Gastrocnemius medialis (tissue), 4 donors: ENCODE measurements around the gene RAX. TPM values are rescaled to one million over a fixed set of nuclear protein-coding genes. Genes with fewer than 3 reads are reported as not detected.

Source experiments
- ATAC-seq, 2 donors: fragments of 150-250 bp; one replicate each; pipeline ENCODE4 v1.9.1; 2016
- DNase-seq, 2 donors: peaks; one replicate each; pipeline ENCODE4 v3.0.0-alpha.2; 2019
- H3K27ac ChIP-seq, 4 donors: fragments of 200-600 bp; sonication (generic); 1 replicate in 1 of 4; 2 replicates in 3 of 4; pipeline ENCODE4 v1.5.1; 2016 to 2018; ENCODE audit warnings: mild to moderate bottlenecking in 2 of 4, moderate library complexity in 1 of 4
- H3K27me3 ChIP-seq, 3 donors: fragments of 200-600 bp; sonication (generic) in 2 of 3; 1 replicate in 1 of 3; 2 replicates in 2 of 3; pipeline versions ENCODE4 v1.5.1 to v1.6.0; 2016 to 2019; ENCODE audit warnings: mild to moderate bottlenecking in 1 of 3, moderate library complexity in 1 of 3
- H3K36me3 ChIP-seq, 2 donors: fragments of 200-600 bp; sonication (generic) in 1 of 2; one replicate each; pipeline ENCODE4 v1.5.1; 2017 to 2018
- H3K4me1 ChIP-seq, 2 donors: fragments of 200-600 bp; sonication (generic) in 1 of 2; one replicate each; pipeline ENCODE4 v1.5.1; 2016 to 2017; ENCODE audit warnings: mild to moderate bottlenecking in 2 of 2
- H3K4me3 ChIP-seq, 4 donors: fragments of 200-600 bp; sonication (generic) in 3 of 4; 1 replicate in 1 of 4; 2 replicates in 3 of 4; pipeline ENCODE4 v1.5.1; 2016 to 2019; ENCODE audit warnings: mild to moderate bottlenecking in 2 of 4
- H3K9me3 ChIP-seq, 3 donors: fragments of 200-600 bp; sonication (generic) in 2 of 3; 1 replicate in 1 of 3; 2 replicates in 2 of 3; pipeline ENCODE4 v1.5.1; 2016 to 2019
- POLR2A ChIP-seq, 2 donors: fragments of 450-650 bp; IDR thresholded peaks; one replicate each; pipeline ENCODE4 v1.6.1; 2017; ENCODE audit warnings: antibody characterized with exemption in 2 of 2, mild to moderate bottlenecking in 2 of 2, moderate library complexity in 2 of 2
- in situ Hi-C, 4 donors: fragments of 200-750 bp; cut with MboI; loops; one replicate each; pipeline versions ENCODE4 v1.15.0 to v1.8.0; 2017; ENCODE audit warnings: low sequenced_read_pairs in 4 of 4
- intact Hi-C: fragments of 100-400 bp; cut with DNase I; formaldehyde crosslinking; loops from one replicate; pipeline ENCODE4 v1.15.1; 2023; ENCODE audit warnings: low total_unique reads
- total RNA-seq, 4 donors: library from RNA; depleted of rRNA; stranded (reverse); fragments of >200 nt; gene quantifications; one replicate each; pipeline versions ENCODE4 v1.1.0 to v1.2.3, GENCODE V29; 2016
- TF ChIP-seq, protein P1 (sequence below), 5 experiments: fragments of 450-650 bp in 3 of 5; fragments of 200-600 bp in 2 of 5; sonication (generic) in 2 of 5; IDR thresholded peaks in 4 of 5; conservative IDR thresholded peaks in 1 of 5; 1 replicate in 4 of 5; 2 replicates in 1 of 5; pipeline ENCODE4 v1.5.1; 2016 to 2019; ENCODE audit warnings: antibody characterized with exemption in 5 of 5, mild to moderate bottlenecking in 3 of 5, moderate library complexity in 3 of 5

The RAX gene
- total RNA-seq, 4 donors from 2014 or later = not detected

DNA sequence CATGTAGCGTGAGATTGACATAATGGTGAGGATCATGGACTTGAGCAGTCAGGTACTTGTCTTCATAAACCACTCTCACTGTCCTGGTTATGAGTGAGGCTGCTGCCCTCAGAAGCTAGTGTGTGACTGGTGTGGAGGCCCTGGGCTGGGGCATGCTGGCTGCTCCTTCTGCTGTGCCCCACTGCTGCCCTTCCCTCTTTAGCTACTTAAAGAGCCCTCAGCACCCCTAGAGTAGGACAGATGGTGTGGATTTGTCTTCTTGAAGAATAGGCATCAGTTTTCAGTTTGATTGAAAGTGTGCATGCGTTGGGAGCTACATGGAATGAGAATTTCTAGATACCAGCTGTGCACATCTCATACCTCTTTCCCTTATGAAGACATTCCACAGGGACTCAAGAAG lies 29.8 kb upstream of the RAX start:
- intact Hi-C loops = no loop called here

GRCh38 chr18:59301929-59302328 lies 28.7 kb upstream of the RAX start:
- H3K4me3 ChIP-seq = no peak overlapping the region
- peaks cover 0 to 3% (median under 1%) of the 10 kb centered on the region in 3 donors for H3K27me3 ChIP-seq
- DNase-seq (no peak), ATAC-seq (no peak)
- TF ChIP-seq, protein P1, sequence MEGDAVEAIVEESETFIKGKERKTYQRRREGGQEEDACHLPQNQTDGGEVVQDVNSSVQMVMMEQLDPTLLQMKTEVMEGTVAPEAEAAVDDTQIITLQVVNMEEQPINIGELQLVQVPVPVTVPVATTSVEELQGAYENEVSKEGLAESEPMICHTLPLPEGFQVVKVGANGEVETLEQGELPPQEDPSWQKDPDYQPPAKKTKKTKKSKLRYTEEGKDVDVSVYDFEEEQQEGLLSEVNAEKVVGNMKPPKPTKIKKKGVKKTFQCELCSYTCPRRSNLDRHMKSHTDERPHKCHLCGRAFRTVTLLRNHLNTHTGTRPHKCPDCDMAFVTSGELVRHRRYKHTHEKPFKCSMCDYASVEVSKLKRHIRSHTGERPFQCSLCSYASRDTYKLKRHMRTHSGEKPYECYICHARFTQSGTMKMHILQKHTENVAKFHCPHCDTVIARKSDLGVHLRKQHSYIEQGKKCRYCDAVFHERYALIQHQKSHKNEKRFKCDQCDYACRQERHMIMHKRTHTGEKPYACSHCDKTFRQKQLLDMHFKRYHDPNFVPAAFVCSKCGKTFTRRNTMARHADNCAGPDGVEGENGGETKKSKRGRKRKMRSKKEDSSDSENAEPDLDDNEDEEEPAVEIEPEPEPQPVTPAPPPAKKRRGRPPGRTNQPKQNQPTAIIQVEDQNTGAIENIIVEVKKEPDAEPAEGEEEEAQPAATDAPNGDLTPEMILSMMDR (IDR thresholded peaks at IDR 0.05 in 4 of 5, conservative IDR thresholded peaks at IDR 0.05 in 1 of 5) = no peak
- no peak for TF ChIP-seq POLR2A (IDR thresholded peaks at IDR 0.05)
- H3K27ac ChIP-seq = no peak overlapping the region
- no peaks in the 10 kb centered on the region for H3K9me3 ChIP-seq
- in situ Hi-C loops = loop anchor here in 2 of 4 donors (10.0 to 25.0 kb wide), 2 partner anchors 110 to 113 kb away; no protein-coding TSS in a partner anchor
- intact Hi-C loops = no loop called here
- no peaks in the 10 kb centered on the region for H3K36me3 ChIP-seq
- no peaks in the 10 kb centered on the region for H3K4me1 ChIP-seq

More for the DNA sequence above, 29.8 kb upstream of the RAX start:
- no peak for TF ChIP-seq POLR2A (IDR thresholded peaks at IDR 0.05)
- TF ChIP-seq, protein P1 (IDR thresholded peaks at IDR 0.05 in 4 of 5, conservative IDR thresholded peaks at IDR 0.05 in 1 of 5) = no peak
- Histone ChIP-seq H3K4me1 (no peaks in the 10 kb centered on the region), H3K27me3 (peaks cover 0 to 3% (median 2%) of the 10 kb centered on the region in 3 donors), H3K36me3 (no peaks in the 10 kb centered on the region), H3K27ac (no peak overlapping the region), H3K9me3 (no peaks in the 10 kb centered on the region), H3K4me3 (no peak overlapping the region)
- ATAC-seq (no peak), DNase-seq (no peak)
- in situ Hi-C loops = loop anchor here in 2 of 4 donors (10.0 to 25.0 kb wide), 2 partner anchors 109 to 112 kb away; no protein-coding TSS in a partner anchor

DNA sequence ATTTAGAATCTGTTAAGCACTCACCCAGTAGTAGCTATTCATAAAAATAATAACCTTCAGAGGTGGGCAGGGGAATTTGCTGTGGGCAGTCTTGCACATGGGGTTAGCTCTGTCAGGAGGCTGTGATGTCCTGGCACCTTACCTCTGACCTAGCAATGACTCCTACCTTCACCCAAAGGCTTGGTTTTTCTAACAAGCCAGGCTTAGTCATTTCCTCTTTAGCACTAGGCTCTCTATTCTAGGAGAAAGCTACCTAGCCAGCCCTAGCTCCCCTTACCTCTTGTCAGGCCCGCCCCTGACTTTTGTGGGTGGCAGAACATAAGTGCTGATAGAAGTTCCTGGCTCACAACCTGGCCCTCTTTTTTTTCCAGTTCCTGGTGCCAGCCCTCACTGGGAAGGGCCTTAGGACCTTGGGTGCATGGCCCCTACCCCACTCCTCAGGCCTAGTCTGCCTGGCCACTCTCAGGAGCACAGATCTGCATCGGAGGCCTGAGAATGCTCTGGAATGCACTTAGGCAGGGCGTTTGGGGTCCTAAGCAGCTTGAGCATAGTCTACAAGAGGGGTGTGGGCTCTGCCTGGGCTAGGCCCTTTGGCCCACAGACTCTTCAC lies 27.5 kb upstream of the RAX start:
- Histone ChIP-seq H3K4me3 (no peak overlapping the region), H3K27me3 (peaks cover 0 to 3% (median 0%) of the 10 kb centered on the region in 3 donors), H3K27ac (no peak overlapping the region), H3K9me3 (no peaks in the 10 kb centered on the region), H3K36me3 (no peaks in the 10 kb centered on the region), H3K4me1 (no peaks in the 10 kb centered on the region)
- DNase-seq = no peak
- intact Hi-C loops = no loop called here
- ATAC-seq = no peak
- in situ Hi-C loops = loop anchor here in 2 of 4 donors (10.0 to 25.0 kb wide), 2 partner anchors 112 to 114 kb away; no protein-coding TSS in a partner anchor
- no peak for TF ChIP-seq POLR2A (IDR thresholded peaks at IDR 0.05)
- TF ChIP-seq, protein P1 (IDR thresholded peaks at IDR 0.05 in 4 of 5, conservative IDR thresholded peaks at IDR 0.05 in 1 of 5) = no peak

GRCh38 chr18:59298871-59299270 lies 25.6 kb upstream of the RAX start:
- Histone ChIP-seq H3K36me3 (no peaks in the 10 kb centered on the region), H3K9me3 (no peaks in the 10 kb centered on the region), H3K4me1 (no peaks in the 10 kb centered on the region), H3K4me3 (no peak overlapping the region), H3K27ac (no peak overlapping the region), H3K27me3 (peaks cover 0 to 4% (median 0%) of the 10 kb centered on the region in 3 donors)
- intact Hi-C loops = no loop called here
- no peak for TF ChIP-seq POLR2A (IDR thresholded peaks at IDR 0.05)
- TF ChIP-seq, protein P1 (IDR thresholded peaks at IDR 0.05 in 4 of 5, conservative IDR thresholded peaks at IDR 0.05 in 1 of 5) = no peak
- DNase-seq = no peak
- in situ Hi-C loops = no loop called here
- ATAC-seq = no peak
